GM12892 (cell line): Measurements from ENCODE around the gene SIRT6.

ENCODE experiments used
- POLR2A ChIP-seq: IDR thresholded peaks from 2 replicates; pipeline ENCODE4 v1.6.1; 2011; ENCODE audit warnings: low read depth, low read length, control low read depth
- POLR2AphosphoS5 ChIP-seq: IDR thresholded peaks from 2 replicates; pipeline ENCODE4 v1.6.1; 2011; ENCODE audit warnings: low read depth, low read length, control low read depth
- TAF1 ChIP-seq: IDR thresholded peaks from 2 replicates; pipeline ENCODE4 v1.6.1; 2011; ENCODE audit warnings: low read depth, mild to moderate bottlenecking, control low read depth, low read length, borderline replicate concordance

DNA sequence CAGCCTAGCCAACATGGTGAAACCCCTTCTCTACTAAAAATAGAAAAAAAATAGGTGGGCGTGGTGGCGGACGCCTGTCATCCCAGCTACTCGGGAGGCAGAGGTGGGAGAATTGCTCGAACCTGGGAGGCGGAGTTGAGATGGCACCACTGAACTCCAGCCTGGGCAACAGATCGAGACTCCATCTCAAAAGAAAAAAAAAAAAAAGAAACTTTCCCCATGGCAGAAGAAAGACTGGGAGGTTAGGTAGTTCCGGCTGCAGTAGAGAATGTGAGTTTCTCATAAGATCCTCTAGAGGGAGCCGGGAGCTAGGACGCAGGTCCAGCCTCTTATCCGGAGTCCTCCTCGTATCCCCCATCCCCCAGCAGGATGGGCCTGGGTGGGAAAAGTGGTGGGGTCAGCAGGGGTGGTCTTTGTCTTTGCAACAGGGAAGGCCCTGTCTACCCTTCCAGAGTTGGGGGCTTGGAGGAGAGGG, 42.1 kb downstream of the SIRT6 start:
- TF ChIP-seq POLR2AphosphoS5 = no peak
- TF ChIP-seq POLR2A = no peak
- TF ChIP-seq TAF1 = no peak
